OCI-LY7 (cell line): ENCODE measurements around the gene UBQLN1. TPM values are rescaled to one million over a fixed set of nuclear protein-coding genes. Genes with fewer than 3 reads are reported as not detected.

Source experiments
- BruUV-seq: library from RNA; stranded (reverse); fragments of 400-500 nt; replicated peaks from 2 replicates; lab custom pipeline; 2021; lab: Mats Ljungman, UMichigan
- CTCF ChIA-PET: fragments of 300-600 bp; sonication (Branson Sonifier 250); formaldehyde crosslinking; loops from one replicate; lab custom pipeline; 2022; ENCODE audit warnings: antibody characterized with exemption; ENCODE audit not compliant: unreplicated experiment; lab: Charles Lee
- POLR2A ChIA-PET: fragments of 300-600 bp; sonication (Branson Sonifier 250); formaldehyde crosslinking; loops from one replicate; lab custom pipeline; 2022; ENCODE audit warnings: antibody characterized with exemption; lab: Charles Lee
- DNase-seq: peaks from one replicate; pipeline ENCODE4 v3.0.0-alpha.2; 2015; ENCODE audit warnings: low spot score
- H2AFZ ChIP-seq: fragments of 200-600 bp; sonication (generic), shearing (Covaris generic); 2 replicates; pipeline ENCODE4 v1.6.1; 2014; ENCODE audit warnings: mild to moderate bottlenecking, antibody characterized with exemption, low read length, moderate library complexity
- H3K27ac ChIP-seq: fragments of 200-600 bp; sonication (generic); 2 replicates; pipeline ENCODE4 v1.5.1; 2014; ENCODE audit warnings: mixed run types, low read depth, mild to moderate bottlenecking, moderate library complexity, low read length, inconsistent platforms; ENCODE audit not compliant: poor library complexity, severe bottlenecking
- H3K36me3 ChIP-seq: fragments of 200-600 bp; sonication (generic); 2 replicates; pipeline ENCODE4 v1.6.1; 2014; ENCODE audit warnings: mild to moderate bottlenecking, antibody characterized with exemption, low read length, moderate library complexity, mixed read lengths; ENCODE audit not compliant: insufficient read depth
- H3K4me1 ChIP-seq: fragments of 200-600 bp; sonication (generic); 2 replicates; pipeline ENCODE4 v1.5.1; 2014; ENCODE audit warnings: mild to moderate bottlenecking, low read length; ENCODE audit not compliant: insufficient read depth, poor library complexity, severe bottlenecking
- H3K4me2 ChIP-seq: fragments of 200-600 bp; sonication (generic); 2 replicates; pipeline ENCODE4 v1.6.1; 2014; ENCODE audit warnings: mild to moderate bottlenecking, low read length
- H3K4me3 ChIP-seq: fragments of 200-600 bp; sonication (generic); 2 replicates; pipeline ENCODE4 v1.5.1; 2014; ENCODE audit warnings: mild to moderate bottlenecking, low read depth, low read length; ENCODE audit not compliant: poor library complexity, severe bottlenecking
- H3K79me2 ChIP-seq: fragments of 200-600 bp; sonication (generic); 2 replicates; pipeline ENCODE4 v1.6.1; 2016; ENCODE audit warnings: low read depth, mild to moderate bottlenecking, low read length, moderate library complexity, mixed read lengths; ENCODE audit not compliant: insufficient read depth
- H3K9me2 ChIP-seq: fragments of 200-600 bp; sonication (generic); 2 replicates; pipeline ENCODE4 v1.6.1; 2016; ENCODE audit warnings: mild to moderate bottlenecking, low read length, mixed read lengths; ENCODE audit not compliant: insufficient read depth
- H3K9me3 ChIP-seq: fragments of 200-600 bp; sonication (generic); 2 replicates; pipeline ENCODE4 v1.6.1; 2014; ENCODE audit warnings: mild to moderate bottlenecking, mixed run types, low read length, mixed read lengths
- H4K20me1 ChIP-seq: fragments of 200-600 bp; sonication (generic); 2 replicates; pipeline ENCODE4 v1.6.1; 2014; ENCODE audit warnings: mild to moderate bottlenecking, antibody characterized with exemption, low read length, moderate library complexity, mixed read lengths; ENCODE audit not compliant: insufficient read depth
- EZH2phosphoT487 ChIP-seq: fragments of 200-600 bp; sonication (generic); IDR thresholded peaks from 2 replicates; pipeline ENCODE4 v1.6.1; 2018; ENCODE audit warnings: low read depth, borderline replicate concordance, mild to moderate bottlenecking, mixed run types, antibody characterized with exemption, low read length, moderate library complexity, mixed read lengths
- intact Hi-C: fragments of 100-400 bp; cut with micrococcal nuclease; formaldehyde crosslinking; loops from one replicate; pipeline ENCODE4 v1.10.0; 2022; ENCODE audit not compliant: unreplicated experiment
- total RNA-seq, 2 experiments: library from RNA; depleted of rRNA in 1 of 2; stranded (reverse); fragments of >200 nt in 1 of 2; shearing (Covaris generic) in 1 of 2; gene quantifications; 2 replicates each; pipeline ENCODE4 v1.2.3, GENCODE V29; 2014 to 2022
- TF ChIP-seq, protein P1 (sequence below): fragments of 200-600 bp; sonication (generic); conservative IDR thresholded peaks from 2 replicates; pipeline ENCODE4 v1.5.1; 2014; ENCODE audit warnings: mild to moderate bottlenecking, antibody characterized with exemption, low read length, moderate library complexity, mixed read lengths

The UBQLN1 gene
- total RNA-seq, 2 experiments from 2014 or later, result 115 to 179 TPM

GRCh38 chr9:83656032-83656680, 51.6 kb downstream of the UBQLN1 start:
- H3K36me3 ChIP-seq, result peaks cover 98% of the 10 kb centered on the region
- no peak overlapping the region for H3K4me2 ChIP-seq
- no peak overlapping the region for H3K4me3 ChIP-seq
- no peak overlapping the region for H3K27ac ChIP-seq
- no peak overlapping the region for H2AFZ ChIP-seq
- no peak for DNase-seq
- CTCF ChIA-PET, result no interaction called here
- BruUV-seq, result no TSS peak
- POLR2A ChIA-PET, result interaction anchor here (1.4 to 1.7 kb wide), 2 partner anchors 9 to 24 kb away, joined by 4 to 5 read pairs; no protein-coding TSS in a partner anchor
- no peaks in the 10 kb centered on the region for H4K20me1 ChIP-seq
- H3K79me2 ChIP-seq, result no peaks in the 10 kb centered on the region; the same call in 1 of the 2 replicates
- H3K9me2 ChIP-seq, result no peaks in the 10 kb centered on the region
- H3K4me1 ChIP-seq, result no peaks in the 10 kb centered on the region
- TF ChIP-seq EZH2phosphoT487, result no peak
- TF ChIP-seq, protein P1, sequence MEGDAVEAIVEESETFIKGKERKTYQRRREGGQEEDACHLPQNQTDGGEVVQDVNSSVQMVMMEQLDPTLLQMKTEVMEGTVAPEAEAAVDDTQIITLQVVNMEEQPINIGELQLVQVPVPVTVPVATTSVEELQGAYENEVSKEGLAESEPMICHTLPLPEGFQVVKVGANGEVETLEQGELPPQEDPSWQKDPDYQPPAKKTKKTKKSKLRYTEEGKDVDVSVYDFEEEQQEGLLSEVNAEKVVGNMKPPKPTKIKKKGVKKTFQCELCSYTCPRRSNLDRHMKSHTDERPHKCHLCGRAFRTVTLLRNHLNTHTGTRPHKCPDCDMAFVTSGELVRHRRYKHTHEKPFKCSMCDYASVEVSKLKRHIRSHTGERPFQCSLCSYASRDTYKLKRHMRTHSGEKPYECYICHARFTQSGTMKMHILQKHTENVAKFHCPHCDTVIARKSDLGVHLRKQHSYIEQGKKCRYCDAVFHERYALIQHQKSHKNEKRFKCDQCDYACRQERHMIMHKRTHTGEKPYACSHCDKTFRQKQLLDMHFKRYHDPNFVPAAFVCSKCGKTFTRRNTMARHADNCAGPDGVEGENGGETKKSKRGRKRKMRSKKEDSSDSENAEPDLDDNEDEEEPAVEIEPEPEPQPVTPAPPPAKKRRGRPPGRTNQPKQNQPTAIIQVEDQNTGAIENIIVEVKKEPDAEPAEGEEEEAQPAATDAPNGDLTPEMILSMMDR, result no peak
- H3K9me3 ChIP-seq, result peaks cover 6% of the 10 kb centered on the region; the same call in 1 of the 2 replicates
- intact Hi-C loops, result no loop called here

GRCh38 chr9:83655433-83655832, 52.3 kb downstream of the UBQLN1 start:
- ChIA-PET POLR2A (no interaction called here), CTCF (no interaction called here)
- TF ChIP-seq EZH2phosphoT487, result no peak
- TF ChIP-seq, protein P1, result no peak
- Histone ChIP-seq H3K4me2 (no peak overlapping the region), H4K20me1 (no peaks in the 10 kb centered on the region), H2AFZ (no peak overlapping the region), H3K9me2 (no peaks in the 10 kb centered on the region), H3K36me3 (peaks cover 96% of the 10 kb centered on the region), H3K4me3 (no peak overlapping the region), H3K79me2 (no peaks in the 10 kb centered on the region; the same call in 1 of the 2 replicates), H3K4me1 (no peaks in the 10 kb centered on the region), H3K9me3 (peaks cover 6% of the 10 kb centered on the region; the same call in 1 of the 2 replicates), H3K27ac (no peak overlapping the region)
- no peak for DNase-seq
- no TSS peak for BruUV-seq
- intact Hi-C loops, result no loop called here

GRCh38 chr9:83652433-83652832, 55.3 kb downstream of the UBQLN1 start:
- no peak overlapping the region for H3K4me2 ChIP-seq
- TF ChIP-seq, protein P1, result no peak
- TF ChIP-seq EZH2phosphoT487, result no peak
- H3K79me2 ChIP-seq, result no peaks in the 10 kb centered on the region
- POLR2A ChIA-PET, result no interaction called here
- H2AFZ ChIP-seq, result no peak overlapping the region
- intact Hi-C loops, result no loop called here
- no peaks in the 10 kb centered on the region for H3K9me2 ChIP-seq
- H3K36me3 ChIP-seq, result peaks cover 82% of the 10 kb centered on the region
- H4K20me1 ChIP-seq, result no peaks in the 10 kb centered on the region
- no peaks in the 10 kb centered on the region for H3K4me1 ChIP-seq
- H3K4me3 ChIP-seq, result no peak overlapping the region
- CTCF ChIA-PET, result no interaction called here
- no peak overlapping the region for H3K27ac ChIP-seq
- BruUV-seq, result no TSS peak
- H3K9me3 ChIP-seq, result peaks cover 6% of the 10 kb centered on the region; the same call in 1 of the 2 replicates
- DNase-seq, result no peak
